SK-N-MC (cell line): Measurements from ENCODE around the gene SMIM29.
A peak's percentile ranks its signal among the peaks of the same experiment; 100 is the strongest.

ENCODE experiments used
- DNase-seq: peaks from one replicate; pipeline ENCODE4 v3.0.0-alpha.2; 2011; ENCODE audit warnings: low read depth, low spot score
- H3K27ac ChIP-seq: fragments of 200-600 bp; sonication (generic); 2 replicates; pipeline ENCODE4 v1.5.1; 2016; ENCODE audit warnings: mixed run types
- H3K36me3 ChIP-seq: fragments of 200-600 bp; sonication (generic); 2 replicates; pipeline ENCODE4 v1.6.1; 2017; ENCODE audit warnings: antibody characterized with exemption, low read length, mixed read lengths; ENCODE audit not compliant: insufficient read depth
- H3K4me3 ChIP-seq: fragments of 200-600 bp; sonication (generic); 2 replicates; pipeline ENCODE4 v1.5.1; 2016
- H3K9ac ChIP-seq: fragments of 200-600 bp; sonication (generic); 2 replicates; pipeline ENCODE4 v1.8.0; 2017; ENCODE audit warnings: mixed run types, mixed read lengths; ENCODE audit not compliant: insufficient read length
- H3K9me3 ChIP-seq: fragments of 200-600 bp; sonication (generic); 2 replicates; pipeline ENCODE4 v1.6.1; 2017; ENCODE audit warnings: low read depth, mild to moderate bottlenecking, antibody characterized with exemption, low read length, moderate library complexity, mixed read lengths
- EZH2 ChIP-seq: fragments of 200-600 bp; sonication (generic); IDR thresholded peaks from one replicate; pipeline ENCODE4 v1.6.1; 2017; ENCODE audit warnings: antibody characterized with exemption
- FOXP2 ChIP-seq: optimal IDR thresholded peaks from 2 replicates; pipeline ENCODE3; 2011; ENCODE audit warnings: mild to moderate bottlenecking, moderate library complexity; ENCODE audit not compliant: insufficient read depth; ENCODE audit errors: extremely low read length, control extremely low read depth
- POLR2AphosphoS5 ChIP-seq: IDR thresholded peaks from 2 replicates; pipeline ENCODE4 v1.6.1; 2012; ENCODE audit warnings: mild to moderate bottlenecking, low read depth, low read length, borderline replicate concordance

SMIM29 gene

GRCh38 chr6:34248727-34249468, at the start of gene SMIM29:
SMIM29 (minus strand) TSS chr6:34249006; CDS start chr6:34247791, 1,215 bp downstream.
- Histone ChIP-seq H3K27ac (no peak within 1 kb of the TSS), H3K4me3 (peak within 1 kb of the TSS; percentile 81), H3K9ac (peak within 1 kb of the TSS; percentile 85), H3K36me3 (peaks cover 7% of the 10 kb centered on the region; the same call in 1 of the 2 replicates), H3K9me3 (no peaks in the 10 kb centered on the region)
- peak; percentile 84 for TF ChIP-seq POLR2AphosphoS5
- peak; percentile 30 for TF ChIP-seq FOXP2
- TF ChIP-seq EZH2 = no peak
- peak; percentile 62 for DNase-seq

- no peak for TF ChIP-seq POLR2AphosphoS5
- TF ChIP-seq EZH2 = no peak
- no peak for TF ChIP-seq FOXP2
These were observed 46.9 kb upstream of the SMIM29 start for GRCh38 chr6:34295721-34296120.

GRCh38 chr6:34292954-34293353, 44.1 kb upstream of the SMIM29 start:
- DNase-seq = no peak
- no peaks in the 10 kb centered on the region for H3K9me3 ChIP-seq
- TF ChIP-seq POLR2AphosphoS5 = no peak
- no peak for TF ChIP-seq FOXP2
- no peak for TF ChIP-seq EZH2
- no peak overlapping the region for H3K4me3 ChIP-seq
- no peak overlapping the region for H3K27ac ChIP-seq
- H3K36me3 ChIP-seq = peaks cover 40% of the 10 kb centered on the region
- no peak overlapping the region for H3K9ac ChIP-seq

More at GRCh38 chr6:34295721-34296120, 46.9 kb upstream of the SMIM29 start:
- Histone ChIP-seq H3K9me3 (no peaks in the 10 kb centered on the region), H3K9ac (no peak overlapping the region), H3K36me3 (peaks cover 29% of the 10 kb centered on the region), H3K27ac (no peak overlapping the region), H3K4me3 (no peak overlapping the region)
- no peak for DNase-seq

- Histone ChIP-seq H3K9me3 (no peaks in the 10 kb centered on the region), H3K4me3 (no peak overlapping the region), H3K36me3 (peaks cover 57% of the 10 kb centered on the region), H3K9ac (no peak overlapping the region), H3K27ac (no peak overlapping the region)
- no peak for DNase-seq
- TF ChIP-seq FOXP2 (no peak), POLR2AphosphoS5 (no peak), EZH2 (no peak)
These were observed 40.3 kb upstream of the SMIM29 start for GRCh38 chr6:34289137-34289536.

GRCh38 chr6:34288581-34288980, 39.8 kb upstream of the SMIM29 start:
- H3K36me3 ChIP-seq = peaks cover 56% of the 10 kb centered on the region
- no peak overlapping the region for H3K27ac ChIP-seq
- no peak overlapping the region for H3K4me3 ChIP-seq
- H3K9ac ChIP-seq = no peak overlapping the region
- DNase-seq = no peak
- TF ChIP-seq POLR2AphosphoS5 = no peak
- TF ChIP-seq FOXP2 = no peak
- no peak for TF ChIP-seq EZH2
- H3K9me3 ChIP-seq = no peaks in the 10 kb centered on the region

- Histone ChIP-seq H3K4me3 (no peak overlapping the region), H3K36me3 (peaks cover 54% of the 10 kb centered on the region), H3K9me3 (no peaks in the 10 kb centered on the region), H3K9ac (no peak overlapping the region), H3K27ac (no peak overlapping the region)
- TF ChIP-seq EZH2 (no peak), POLR2AphosphoS5 (no peak), FOXP2 (no peak)
- DNase-seq = no peak
These were observed 36.8 kb upstream of the SMIM29 start for GRCh38 chr6:34285448-34286164.

GRCh38 chr6:34284563-34285447, 36.0 kb upstream of the SMIM29 start:
- H3K4me3 ChIP-seq = no peak overlapping the region
- no peak overlapping the region for H3K9ac ChIP-seq
- no peaks in the 10 kb centered on the region for H3K9me3 ChIP-seq
- TF ChIP-seq POLR2AphosphoS5 (no peak), FOXP2 (no peak), EZH2 (no peak)
- no peak overlapping the region for H3K27ac ChIP-seq
- H3K36me3 ChIP-seq = peaks cover 58% of the 10 kb centered on the region
- DNase-seq = no peak

- peaks cover 44% of the 10 kb centered on the region for H3K36me3 ChIP-seq
- no peak overlapping the region for H3K9ac ChIP-seq
- no peak for DNase-seq
- H3K4me3 ChIP-seq = no peak overlapping the region
- H3K27ac ChIP-seq = no peak overlapping the region
- H3K9me3 ChIP-seq = no peaks in the 10 kb centered on the region
- TF ChIP-seq FOXP2 = no peak
- TF ChIP-seq POLR2AphosphoS5 = no peak
- no peak for TF ChIP-seq EZH2
These were observed 33.0 kb upstream of the SMIM29 start for GRCh38 chr6:34281702-34282334.
